D721Med (cell line): ENCODE measurements around the gene FAM221A.
"Not testable (repeated sequence)": the region's sequence is repeated elsewhere in the genome, so short reads cannot be mapped to it uniquely, and the experiment has no call there.

Experiments used
- DNase-seq: peaks from one replicate; pipeline ENCODE4 v3.0.0; 2011; ENCODE audit warnings: low spot score; ENCODE audit not compliant: insufficient read length
- FAIRE-seq: peaks from 2 replicates; lab custom pipeline; 2011; peaks lifted over from hg19 to GRCh38; lab: Jason Lieb, UNC
- CTCF ChIP-seq: IDR thresholded peaks from 2 replicates; pipeline ENCODE4 v1.5.1; 2012; ENCODE audit warnings: mild to moderate bottlenecking, control low read depth; ENCODE audit not compliant: insufficient read depth; ENCODE audit errors: missing control alignments

The FAM221A gene

GRCh38 chr7:23661385-23661784 lies 18.6 kb upstream of the FAM221A start:
- no peak for FAIRE-seq
- DNase-seq: no peak
- no peak for TF ChIP-seq CTCF

- FAIRE-seq (no peak), DNase-seq (no peak)
- TF ChIP-seq CTCF: no peak
Measured at GRCh38 chr7:23662124-23662983, 17.6 kb upstream of the FAM221A start.

GRCh38 chr7:23662984-23663313 lies 17.1 kb upstream of the FAM221A start:
- no peak for TF ChIP-seq CTCF
- DNase-seq (no peak), FAIRE-seq (no peak)

GRCh38 chr7:23664122-23664521 lies 15.9 kb upstream of the FAM221A start:
- no peak for TF ChIP-seq CTCF
- FAIRE-seq (no peak), DNase-seq (no peak)

- FAIRE-seq (no peak), DNase-seq (no peak)
- no peak for TF ChIP-seq CTCF
Measured at GRCh38 chr7:23672033-23672432, 8.0 kb upstream of the FAM221A start.

GRCh38 chr7:23680414-23681405 lies 711 bp downstream of the FAM221A start:
- FAIRE-seq (no peak), DNase-seq (no peak)
- TF ChIP-seq CTCF: no peak

- FAIRE-seq: not testable (repeated sequence)
Measured at GRCh38 chr7:23684041-23684440, 4.0 kb downstream of the FAM221A start.

More at GRCh38 chr7:23684041-23684440, 4.0 kb downstream of the FAM221A start:
- not testable (repeated sequence) for DNase-seq
